ENCODE results near the gene UBAC2.

GRCh38 chr13:99260216-99260615 lies 59.6 kb downstream of the UBAC2 start:
- TF ChIP-seq CTCF (conservative IDR thresholded peaks at IDR 0.05) = no peak
- TF ChIP-seq ZFX (IDR thresholded peaks at IDR 0.05) = no peak
